ENCODE data around the gene OR2A12.

OR2A12 gene

DNA sequence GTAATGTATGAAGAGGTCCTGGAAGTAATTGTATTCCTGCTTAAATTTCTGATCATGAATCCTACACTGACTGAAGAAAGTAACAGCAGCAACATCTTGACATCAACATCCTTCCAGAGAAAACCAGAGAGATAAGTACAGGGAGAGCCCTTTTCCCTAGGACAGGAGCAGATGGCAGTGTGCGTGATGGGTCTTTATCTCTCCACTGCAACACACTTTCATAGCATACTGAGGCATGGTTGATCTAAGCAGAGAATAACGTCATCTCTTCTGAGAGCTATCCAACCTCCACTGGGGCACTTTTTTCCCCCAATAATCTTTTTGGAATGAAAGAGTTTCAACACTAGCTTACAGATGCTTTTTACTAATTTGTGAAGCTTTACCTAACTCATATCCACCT is 16.1 kb upstream of the OR2A12 start:
- Histone ChIP-seq H3K36me3 (ENCODE audit: control insufficient read depth in 2 of 2, insufficient read depth in 2 of 2, low read length in 2 of 2) (no peaks in the 10 kb centered on the region), H3K9me3 (ENCODE audit: control insufficient read depth in 2 of 2, low read length in 2 of 2) (no peaks in the 10 kb centered on the region), H3K4me1 (ENCODE audit: control insufficient read depth, insufficient read depth, low read length) (no peaks in the 10 kb centered on the region), H3K27me3 (ENCODE audit: control insufficient read depth in 1 of 2, insufficient read depth in 2 of 2, low read length in 2 of 2) (no peaks in the 10 kb centered on the region), H3K27ac (ENCODE audit: low read length) (no peak overlapping the region), H3K4me3 (ENCODE audit: low read length in 2 of 2) (no peak overlapping the region), H3K9ac (ENCODE audit: low read length in 2 of 2) (no peak overlapping the region)

DNA sequence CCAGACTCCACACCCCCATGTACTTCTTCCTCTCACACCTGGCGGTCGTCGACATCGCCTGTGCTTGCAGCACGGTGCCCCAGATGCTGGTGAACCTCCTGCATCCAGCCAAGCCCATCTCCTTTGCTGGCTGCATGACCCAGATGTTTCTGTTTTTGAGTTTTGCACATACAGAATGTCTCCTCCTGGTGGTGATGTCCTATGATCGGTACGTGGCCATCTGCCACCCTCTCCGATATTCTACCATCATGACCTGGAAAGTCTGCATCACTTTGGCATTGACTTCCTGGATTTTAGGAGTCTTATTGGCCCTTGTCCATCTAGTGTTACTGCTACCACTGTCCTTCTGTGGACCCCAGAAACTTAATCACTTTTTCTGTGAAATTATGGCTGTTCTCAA is 11.7 kb upstream of the OR2A12 start:
- Histone ChIP-seq H3K4me1 (ENCODE audit: control insufficient read depth, insufficient read depth, low read length) (no peaks in the 10 kb centered on the region), H3K27ac (ENCODE audit: low read length) (no peak overlapping the region), H3K9ac (ENCODE audit: low read length in 2 of 2) (no peak overlapping the region), H3K4me3 (ENCODE audit: low read length in 2 of 2) (no peak overlapping the region), H3K27me3 (ENCODE audit: control insufficient read depth in 1 of 2, insufficient read depth in 2 of 2, low read length in 2 of 2) (no peaks in the 10 kb centered on the region), H3K36me3 (ENCODE audit: control insufficient read depth in 2 of 2, insufficient read depth in 2 of 2, low read length in 2 of 2) (no peaks in the 10 kb centered on the region), H3K9me3 (ENCODE audit: control insufficient read depth in 2 of 2, low read length in 2 of 2) (no peaks in the 10 kb centered on the region)

DNA sequence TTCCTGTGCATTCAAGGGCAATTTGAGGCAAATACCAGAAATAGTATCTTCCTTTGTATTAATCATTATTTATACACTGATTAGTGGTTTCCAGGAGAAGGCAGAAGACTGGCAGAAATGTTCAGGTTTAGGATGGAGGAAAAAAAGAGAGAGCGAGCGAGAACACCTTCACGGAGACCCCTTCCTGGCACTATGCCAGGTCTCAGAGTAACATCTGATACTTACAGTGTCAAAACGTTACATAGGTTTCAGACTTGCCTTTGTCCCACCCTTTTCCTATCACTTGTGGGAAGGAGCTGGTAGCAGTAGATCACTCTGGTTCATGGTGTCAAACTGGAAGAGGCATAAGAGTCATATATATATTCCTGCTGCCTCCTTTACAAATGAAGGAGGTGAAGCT is 652 bp downstream of the OR2A12 start:
- no peak overlapping the region for H3K27ac ChIP-seq (ENCODE audit: low read length)
- H3K4me1 ChIP-seq (ENCODE audit: control insufficient read depth, insufficient read depth, low read length): no peaks in the 10 kb centered on the region
- no peak overlapping the region for H3K9ac ChIP-seq (ENCODE audit: low read length in 2 of 2)
- no peak overlapping the region for H3K4me3 ChIP-seq (ENCODE audit: low read length in 2 of 2)
- H3K9me3 ChIP-seq (ENCODE audit: control insufficient read depth in 2 of 2, low read length in 2 of 2): no peaks in the 10 kb centered on the region
- H3K27me3 ChIP-seq (ENCODE audit: control insufficient read depth in 1 of 2, insufficient read depth in 2 of 2, low read length in 2 of 2): no peaks in the 10 kb centered on the region
- H3K36me3 ChIP-seq (ENCODE audit: control insufficient read depth in 2 of 2, insufficient read depth in 2 of 2, low read length in 2 of 2): no peaks in the 10 kb centered on the region

DNA sequence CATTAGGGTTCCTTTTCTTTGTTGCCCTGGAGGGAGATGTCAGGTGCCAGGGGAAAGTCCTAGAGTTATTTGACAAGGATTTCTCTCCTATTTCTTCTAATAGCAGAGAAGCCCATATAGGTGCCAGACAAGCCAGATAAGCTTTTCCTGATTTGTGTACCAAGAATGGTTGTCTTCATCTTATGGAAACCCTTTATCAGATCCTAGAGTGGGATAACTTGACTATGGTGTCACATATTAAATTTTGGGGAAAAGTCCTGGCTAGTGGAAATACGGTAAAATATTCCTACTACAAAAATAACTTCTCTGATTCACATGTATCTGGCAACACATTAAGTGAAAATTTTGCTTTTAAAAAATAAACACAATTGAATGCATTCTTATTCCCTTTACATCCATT is 1.2 kb downstream of the OR2A12 start:
- Histone ChIP-seq H3K9ac (ENCODE audit: low read length in 2 of 2) (no peak overlapping the region), H3K27me3 (ENCODE audit: control insufficient read depth in 1 of 2, insufficient read depth in 2 of 2, low read length in 2 of 2) (no peaks in the 10 kb centered on the region), H3K4me1 (ENCODE audit: control insufficient read depth, insufficient read depth, low read length) (no peaks in the 10 kb centered on the region), H3K36me3 (ENCODE audit: control insufficient read depth in 2 of 2, insufficient read depth in 2 of 2, low read length in 2 of 2) (no peaks in the 10 kb centered on the region), H3K4me3 (ENCODE audit: low read length in 2 of 2) (no peak overlapping the region), H3K27ac (ENCODE audit: low read length) (no peak overlapping the region), H3K9me3 (ENCODE audit: control insufficient read depth in 2 of 2, low read length in 2 of 2) (no peaks in the 10 kb centered on the region)

DNA sequence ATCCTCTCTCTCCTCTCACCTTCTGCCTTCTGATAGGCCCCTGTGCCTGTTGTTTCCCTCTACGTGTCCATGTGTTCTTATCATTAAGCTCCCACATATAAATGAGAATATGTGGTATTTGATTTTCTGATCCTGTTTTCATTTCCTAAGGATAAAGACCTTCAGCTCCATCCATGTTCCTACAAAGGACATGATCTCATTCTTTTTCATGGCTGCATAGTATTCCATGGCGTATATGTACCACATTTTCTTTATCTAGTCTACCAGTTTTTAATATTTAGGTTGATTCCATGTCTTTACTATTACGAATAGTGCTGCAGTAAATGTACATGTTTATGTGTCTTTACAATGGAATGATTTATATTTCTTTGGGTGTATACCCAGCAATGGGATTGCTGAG is 4.6 kb downstream of the OR2A12 start:
- no peak overlapping the region for H3K4me3 ChIP-seq (ENCODE audit: low read length in 2 of 2)
- H3K27ac ChIP-seq (ENCODE audit: low read length): no peak overlapping the region
- no peaks in the 10 kb centered on the region for H3K4me1 ChIP-seq (ENCODE audit: control insufficient read depth, insufficient read depth, low read length)
- no peak overlapping the region for H3K9ac ChIP-seq (ENCODE audit: low read length in 2 of 2)
- no peaks in the 10 kb centered on the region for H3K9me3 ChIP-seq (ENCODE audit: control insufficient read depth in 2 of 2, low read length in 2 of 2)
- no peaks in the 10 kb centered on the region for H3K36me3 ChIP-seq (ENCODE audit: control insufficient read depth in 2 of 2, insufficient read depth in 2 of 2, low read length in 2 of 2)
- no peaks in the 10 kb centered on the region for H3K27me3 ChIP-seq (ENCODE audit: control insufficient read depth in 1 of 2, insufficient read depth in 2 of 2, low read length in 2 of 2)

DNA sequence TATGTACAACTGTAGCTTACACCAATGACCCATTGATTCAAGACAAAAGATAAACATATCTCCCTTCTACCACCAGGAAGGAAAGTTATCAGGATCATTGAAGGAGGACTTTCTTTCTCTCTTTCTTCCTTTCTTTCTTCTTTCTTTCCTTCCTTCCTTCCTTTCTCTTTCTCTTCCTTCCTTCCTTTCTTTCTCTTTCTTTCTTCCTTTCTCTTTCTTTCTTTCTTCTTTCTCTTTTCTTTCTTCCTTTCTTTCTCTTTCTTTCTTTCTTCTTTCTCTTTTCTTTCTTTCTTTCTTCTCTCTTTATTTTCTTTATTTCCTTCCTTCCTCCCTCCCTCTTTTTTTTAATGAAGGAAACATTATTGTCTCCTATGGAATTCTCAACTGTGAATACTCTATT is 12.7 kb downstream of the OR2A12 start:
- Histone ChIP-seq H3K27me3 (ENCODE audit: control insufficient read depth in 1 of 2, insufficient read depth in 2 of 2, low read length in 2 of 2) (no peaks in the 10 kb centered on the region), H3K9me3 (ENCODE audit: control insufficient read depth in 2 of 2, low read length in 2 of 2) (no peaks in the 10 kb centered on the region), H3K9ac (ENCODE audit: low read length in 2 of 2) (no peak overlapping the region), H3K4me3 (ENCODE audit: low read length in 2 of 2) (no peak overlapping the region), H3K27ac (ENCODE audit: low read length) (no peak overlapping the region), H3K36me3 (ENCODE audit: control insufficient read depth in 2 of 2, insufficient read depth in 2 of 2, low read length in 2 of 2) (no peaks in the 10 kb centered on the region), H3K4me1 (ENCODE audit: control insufficient read depth, insufficient read depth, low read length) (no peaks in the 10 kb centered on the region)

DNA sequence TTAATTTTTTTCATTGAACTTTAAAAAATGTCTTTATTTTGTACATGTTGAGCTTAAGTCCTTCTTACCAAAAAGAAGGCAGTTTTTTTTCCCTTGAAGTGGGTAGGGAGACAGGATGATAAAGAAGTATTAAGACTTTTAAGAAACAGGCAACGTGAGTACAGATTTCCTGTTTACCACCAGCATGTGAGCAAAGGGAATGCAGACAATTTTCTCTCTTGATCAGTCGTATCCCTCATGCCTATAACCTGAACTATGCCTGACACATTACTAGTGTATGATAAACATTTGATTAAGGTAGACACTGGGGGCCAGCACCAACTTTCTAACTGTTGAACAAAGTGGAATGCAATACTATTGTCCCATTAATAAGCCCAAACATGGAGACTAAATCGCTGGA is 14.5 kb downstream of the OR2A12 start:
- H3K9me3 ChIP-seq (ENCODE audit: control insufficient read depth in 2 of 2, low read length in 2 of 2): no peaks in the 10 kb centered on the region
- no peaks in the 10 kb centered on the region for H3K27me3 ChIP-seq (ENCODE audit: control insufficient read depth in 1 of 2, insufficient read depth in 2 of 2, low read length in 2 of 2)
- no peak overlapping the region for H3K9ac ChIP-seq (ENCODE audit: low read length in 2 of 2)
- H3K4me1 ChIP-seq (ENCODE audit: control insufficient read depth, insufficient read depth, low read length): no peaks in the 10 kb centered on the region
- H3K4me3 ChIP-seq (ENCODE audit: low read length in 2 of 2): no peak overlapping the region
- no peak overlapping the region for H3K27ac ChIP-seq (ENCODE audit: low read length)
- H3K36me3 ChIP-seq (ENCODE audit: control insufficient read depth in 2 of 2, insufficient read depth in 2 of 2, low read length in 2 of 2): no peaks in the 10 kb centered on the region

DNA sequence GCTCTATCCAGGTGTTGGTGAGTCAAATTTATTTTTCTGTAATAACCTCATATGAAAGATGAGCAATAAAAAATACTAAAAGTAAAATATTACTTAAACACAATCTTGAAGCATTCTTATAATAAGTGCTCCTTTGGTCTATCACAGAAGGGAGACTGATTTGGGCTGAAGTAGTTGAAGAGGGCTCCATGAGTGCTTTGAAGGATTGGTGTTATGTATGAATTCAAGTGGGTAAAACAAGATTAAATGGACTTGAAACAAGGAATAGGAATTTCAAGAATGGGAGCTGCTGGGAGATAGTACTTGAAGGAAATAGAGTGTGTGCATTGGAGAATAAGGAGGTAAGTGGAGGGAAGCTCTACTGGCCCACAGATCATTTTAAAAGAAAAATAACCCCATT is 16.0 kb downstream of the OR2A12 start:
- no peak overlapping the region for H3K9ac ChIP-seq (ENCODE audit: low read length in 2 of 2)
- no peaks in the 10 kb centered on the region for H3K36me3 ChIP-seq (ENCODE audit: control insufficient read depth in 2 of 2, insufficient read depth in 2 of 2, low read length in 2 of 2)
- H3K4me1 ChIP-seq (ENCODE audit: control insufficient read depth, insufficient read depth, low read length): no peaks in the 10 kb centered on the region
- H3K27me3 ChIP-seq (ENCODE audit: control insufficient read depth in 1 of 2, insufficient read depth in 2 of 2, low read length in 2 of 2): no peaks in the 10 kb centered on the region
- no peak overlapping the region for H3K27ac ChIP-seq (ENCODE audit: low read length)
- no peak overlapping the region for H3K4me3 ChIP-seq (ENCODE audit: low read length in 2 of 2)
- no peaks in the 10 kb centered on the region for H3K9me3 ChIP-seq (ENCODE audit: control insufficient read depth in 2 of 2, low read length in 2 of 2)

DNA sequence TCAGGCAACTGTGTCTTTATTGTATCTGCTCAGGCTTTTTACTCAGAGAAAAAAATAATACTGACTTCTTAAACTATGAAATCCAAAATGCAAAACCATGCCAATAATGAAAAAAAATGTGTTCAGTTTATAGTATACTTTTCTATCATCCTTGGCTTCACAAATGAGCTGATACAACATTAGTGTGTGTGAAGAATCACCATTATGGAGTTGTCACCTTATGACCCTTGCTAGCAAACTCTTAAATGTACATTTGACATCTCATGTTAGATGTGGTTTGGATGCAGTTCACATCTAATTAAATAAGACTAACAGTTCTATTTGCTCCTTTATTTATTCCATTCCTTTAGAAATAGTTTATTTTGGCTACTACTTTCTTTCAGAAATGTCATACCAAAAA is 19.1 kb downstream of the OR2A12 start:
- Histone ChIP-seq H3K4me3 (ENCODE audit: low read length in 2 of 2) (no peak overlapping the region), H3K36me3 (ENCODE audit: control insufficient read depth in 2 of 2, insufficient read depth in 2 of 2, low read length in 2 of 2) (no peaks in the 10 kb centered on the region)

DNA sequence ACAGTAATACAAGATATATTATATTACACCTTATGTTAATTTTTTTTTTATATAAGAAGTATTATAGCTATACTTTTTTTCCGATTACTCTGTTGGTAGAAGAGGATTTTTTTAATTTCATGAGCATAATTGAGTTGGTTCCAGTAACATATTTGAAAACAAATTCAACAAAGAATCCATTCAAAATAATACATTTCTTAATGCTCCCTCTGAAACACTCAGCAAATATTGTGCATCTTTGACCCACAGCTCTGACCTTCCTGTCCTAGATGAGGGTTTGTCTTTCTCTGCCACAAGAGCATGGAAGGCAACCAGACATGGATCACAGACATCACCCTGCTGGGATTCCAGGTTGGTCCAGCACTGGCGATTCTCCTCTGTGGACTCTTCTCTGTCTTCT is 23.2 kb downstream of the OR2A12 start, which contains the start of gene OR2A2:
OR2A2 (plus strand) TSS at position 301 of the 400 bp plus-strand sequence; CDS start at position 301, 0 bp downstream.
- Histone ChIP-seq H3K4me3 (ENCODE audit: low read length in 2 of 2) (no peak within 1 kb of the TSS), H3K9ac (ENCODE audit: low read length in 2 of 2) (no peak within 1 kb of the TSS), H3K9me3 (ENCODE audit: control insufficient read depth in 2 of 2, low read length in 2 of 2) (no peaks in the 10 kb centered on the region), H3K4me1 (ENCODE audit: control insufficient read depth, insufficient read depth, low read length) (no peaks in the 10 kb centered on the region), H3K36me3 (ENCODE audit: control insufficient read depth in 2 of 2, insufficient read depth in 2 of 2, low read length in 2 of 2) (no peaks in the 10 kb centered on the region), H3K27ac (ENCODE audit: low read length) (no peak within 1 kb of the TSS), H3K27me3 (ENCODE audit: control insufficient read depth in 1 of 2, insufficient read depth in 2 of 2, low read length in 2 of 2) (no peaks in the 10 kb centered on the region)

More for the DNA sequence above, 19.1 kb downstream of the OR2A12 start:
- no peaks in the 10 kb centered on the region for H3K27me3 ChIP-seq (ENCODE audit: control insufficient read depth in 1 of 2, insufficient read depth in 2 of 2, low read length in 2 of 2)
- no peaks in the 10 kb centered on the region for H3K4me1 ChIP-seq (ENCODE audit: control insufficient read depth, insufficient read depth, low read length)
- H3K9ac ChIP-seq (ENCODE audit: low read length in 2 of 2): no peak overlapping the region
- no peak overlapping the region for H3K27ac ChIP-seq (ENCODE audit: low read length)
- H3K9me3 ChIP-seq (ENCODE audit: control insufficient read depth in 2 of 2, low read length in 2 of 2): no peaks in the 10 kb centered on the region

DNA sequence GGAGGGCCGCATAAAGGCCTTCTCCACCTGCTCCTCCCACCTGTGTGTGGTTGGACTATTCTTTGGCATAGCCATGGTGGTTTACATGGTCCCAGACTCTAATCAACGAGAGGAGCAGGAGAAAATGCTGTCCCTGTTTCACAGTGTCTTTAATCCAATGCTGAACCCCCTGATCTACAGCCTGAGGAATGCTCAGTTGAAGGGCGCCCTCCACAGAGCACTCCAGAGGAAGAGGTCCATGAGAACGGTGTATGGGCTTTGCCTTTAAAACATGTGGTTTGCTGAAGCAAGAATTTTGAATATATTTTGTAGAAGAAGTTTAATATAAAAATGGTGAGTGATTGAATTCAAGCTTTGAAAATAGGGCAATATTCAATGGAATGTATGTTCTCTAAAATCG is 24.2 kb downstream of the OR2A12 start:
- Histone ChIP-seq H3K4me3 (ENCODE audit: low read length in 2 of 2) (no peak overlapping the region), H3K36me3 (ENCODE audit: control insufficient read depth in 2 of 2, insufficient read depth in 2 of 2, low read length in 2 of 2) (no peaks in the 10 kb centered on the region), H3K27me3 (ENCODE audit: control insufficient read depth in 1 of 2, insufficient read depth in 2 of 2, low read length in 2 of 2) (no peaks in the 10 kb centered on the region), H3K9ac (ENCODE audit: low read length in 2 of 2) (no peak overlapping the region), H3K9me3 (ENCODE audit: control insufficient read depth in 2 of 2, low read length in 2 of 2) (no peaks in the 10 kb centered on the region), H3K4me1 (ENCODE audit: control insufficient read depth, insufficient read depth, low read length) (no peaks in the 10 kb centered on the region), H3K27ac (ENCODE audit: low read length) (no peak overlapping the region)

Data from stomach smooth muscle (tissue), 2 donors.